ENCODE results near the gene MAMDC2. TPM values are rescaled to one million over a fixed set of nuclear protein-coding genes. Genes with fewer than 3 reads are reported as not detected.

Gene MAMDC2
- total RNA-seq, 1 donor from 2014 or later, result 28.7 TPM

DNA sequence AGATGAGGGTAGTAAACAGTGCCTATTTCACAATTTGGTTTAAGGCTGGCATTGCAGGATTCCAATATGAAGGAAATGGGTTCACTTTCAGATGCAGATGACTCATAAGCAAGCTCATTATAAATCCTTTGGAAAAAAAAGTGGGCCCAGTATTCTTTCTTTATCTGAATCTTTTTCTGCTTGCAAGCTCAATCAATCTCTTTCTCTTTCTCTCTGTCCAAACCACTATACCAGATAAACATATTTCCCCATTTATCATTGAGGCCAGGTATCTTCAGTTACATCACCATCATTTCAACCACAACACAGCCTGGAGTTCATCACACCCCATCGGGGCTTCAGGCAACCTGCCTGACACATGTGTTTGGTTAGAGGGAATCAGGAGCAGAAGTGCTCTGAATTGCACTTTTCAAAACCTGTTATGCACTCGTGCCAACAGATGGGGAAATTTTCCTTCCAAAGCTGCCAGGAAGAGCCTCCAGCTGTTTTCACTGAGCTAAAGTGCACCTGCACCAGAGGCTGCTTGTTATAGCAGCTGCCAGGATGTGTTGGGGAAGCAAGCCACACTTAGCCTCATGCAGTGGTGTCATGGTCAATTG is 30.0 kb upstream of the MAMDC2 start:
- Mint-ChIP-seq H3K36me3 (no peaks in the 10 kb centered on the region), H3K4me1 (no peaks in the 10 kb centered on the region), H3K4me3 (no peak overlapping the region), H3K27ac (no peak overlapping the region), H3K27me3 (ENCODE audit: insufficient read depth, low read depth) (no peaks in the 10 kb centered on the region), H3K9me3 (no peaks in the 10 kb centered on the region)
- no peak overlapping the region for H3K27ac ChIP-seq
- H3K9ac ChIP-seq, result no peak overlapping the region
- H3F3A ChIP-seq (ENCODE audit: low read depth), result no peaks in the 10 kb centered on the region
- DNase-seq (ENCODE audit: low spot score), result no peak
- no peaks in the 10 kb centered on the region for H3K4me1 ChIP-seq
- H3K36me3 ChIP-seq, result no peaks in the 10 kb centered on the region
- no peaks in the 10 kb centered on the region for H3K27me3 ChIP-seq
- H3K4me2 ChIP-seq, result no peak overlapping the region
- no peaks in the 10 kb centered on the region for H3K9me3 ChIP-seq (ENCODE audit: low read depth)
- no peak for TF ChIP-seq EZH2phosphoT487 (IDR thresholded peaks at IDR 0.05)
- TF ChIP-seq, protein P1, sequence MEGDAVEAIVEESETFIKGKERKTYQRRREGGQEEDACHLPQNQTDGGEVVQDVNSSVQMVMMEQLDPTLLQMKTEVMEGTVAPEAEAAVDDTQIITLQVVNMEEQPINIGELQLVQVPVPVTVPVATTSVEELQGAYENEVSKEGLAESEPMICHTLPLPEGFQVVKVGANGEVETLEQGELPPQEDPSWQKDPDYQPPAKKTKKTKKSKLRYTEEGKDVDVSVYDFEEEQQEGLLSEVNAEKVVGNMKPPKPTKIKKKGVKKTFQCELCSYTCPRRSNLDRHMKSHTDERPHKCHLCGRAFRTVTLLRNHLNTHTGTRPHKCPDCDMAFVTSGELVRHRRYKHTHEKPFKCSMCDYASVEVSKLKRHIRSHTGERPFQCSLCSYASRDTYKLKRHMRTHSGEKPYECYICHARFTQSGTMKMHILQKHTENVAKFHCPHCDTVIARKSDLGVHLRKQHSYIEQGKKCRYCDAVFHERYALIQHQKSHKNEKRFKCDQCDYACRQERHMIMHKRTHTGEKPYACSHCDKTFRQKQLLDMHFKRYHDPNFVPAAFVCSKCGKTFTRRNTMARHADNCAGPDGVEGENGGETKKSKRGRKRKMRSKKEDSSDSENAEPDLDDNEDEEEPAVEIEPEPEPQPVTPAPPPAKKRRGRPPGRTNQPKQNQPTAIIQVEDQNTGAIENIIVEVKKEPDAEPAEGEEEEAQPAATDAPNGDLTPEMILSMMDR (IDR thresholded peaks at IDR 0.05), result no peak
- H4K20me1 ChIP-seq (ENCODE audit: low read depth), result no peaks in the 10 kb centered on the region
- no peak overlapping the region for H3K4me3 ChIP-seq
- H2AFZ ChIP-seq (replicated peaks), result no peak overlapping the region
- no peaks in the 10 kb centered on the region for H3K79me2 ChIP-seq (ENCODE audit: low read depth)

DNA sequence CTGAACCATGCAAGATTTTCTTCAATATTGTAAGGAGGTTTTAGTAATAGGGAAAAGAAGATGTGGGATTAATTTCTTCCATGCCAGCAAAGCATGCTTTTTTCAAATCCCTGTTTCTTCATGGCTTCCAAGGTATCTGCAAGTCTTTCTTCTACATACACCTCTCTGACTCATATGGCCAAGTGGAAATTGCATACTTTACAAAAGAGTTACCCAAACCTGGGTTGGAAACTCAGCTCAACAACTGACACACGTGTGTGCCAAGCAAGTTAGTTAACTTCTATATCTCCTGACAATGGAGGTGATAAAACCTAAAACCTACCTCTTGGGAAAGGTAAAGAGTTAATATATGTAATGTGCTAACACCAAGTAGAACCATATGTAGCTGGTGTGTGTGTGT is 28.5 kb upstream of the MAMDC2 start:
- H3K36me3 Mint-ChIP-seq, result no peaks in the 10 kb centered on the region
- no peaks in the 10 kb centered on the region for H4K20me1 ChIP-seq (ENCODE audit: low read depth)
- H3K27me3 Mint-ChIP-seq (ENCODE audit: insufficient read depth, low read depth), result no peaks in the 10 kb centered on the region
- H3K79me2 ChIP-seq (ENCODE audit: low read depth), result no peaks in the 10 kb centered on the region
- H3K4me1 Mint-ChIP-seq, result no peaks in the 10 kb centered on the region
- no peaks in the 10 kb centered on the region for H3K36me3 ChIP-seq
- TF ChIP-seq EZH2phosphoT487 (IDR thresholded peaks at IDR 0.05) (no peak), EZH2 (IDR thresholded peaks at IDR 0.05) (no peak)
- H2AFZ ChIP-seq (replicated peaks), result no peak overlapping the region
- no peaks in the 10 kb centered on the region for H3F3A ChIP-seq (ENCODE audit: low read depth)
- no peaks in the 10 kb centered on the region for H3K27me3 ChIP-seq
- no peak for DNase-seq (ENCODE audit: low spot score)
- H3K9me3 ChIP-seq (ENCODE audit: low read depth), result no peaks in the 10 kb centered on the region
- no peaks in the 10 kb centered on the region for H3K4me1 ChIP-seq
- H3K4me2 ChIP-seq, result no peak overlapping the region
- H3K4me3 ChIP-seq, result no peak overlapping the region
- H3K9me3 Mint-ChIP-seq, result no peaks in the 10 kb centered on the region
- no peak overlapping the region for H3K27ac ChIP-seq
- no peak overlapping the region for H3K4me3 Mint-ChIP-seq
- H3K9ac ChIP-seq, result no peak overlapping the region
- no peak overlapping the region for H3K27ac Mint-ChIP-seq

DNA sequence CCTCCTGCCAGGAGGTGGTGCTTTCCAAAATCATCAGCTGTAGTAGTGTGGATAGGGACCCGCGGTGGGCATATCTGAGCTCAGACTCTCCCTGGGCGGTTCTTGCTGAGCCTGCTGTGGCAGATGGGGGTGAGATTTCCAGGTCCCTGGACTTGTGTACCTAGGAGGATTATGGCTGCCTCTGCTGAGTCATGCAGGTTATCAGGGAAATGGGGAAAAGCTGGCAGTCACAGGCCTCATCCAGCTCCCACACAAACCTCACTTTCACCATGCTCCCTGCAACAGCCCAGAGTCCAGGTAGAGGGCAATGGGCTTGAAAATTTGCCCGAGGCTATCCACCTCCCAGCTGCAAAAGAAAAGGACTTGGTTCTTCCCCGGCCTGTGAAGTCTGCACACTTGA is 23.4 kb upstream of the MAMDC2 start:
- Histone ChIP-seq H2AFZ (replicated peaks) (no peak overlapping the region), H3K79me2 (ENCODE audit: low read depth) (no peaks in the 10 kb centered on the region), H3K27ac (no peak overlapping the region), H3K9me3 (ENCODE audit: low read depth) (no peaks in the 10 kb centered on the region), H3K4me3 (no peak overlapping the region), H3K4me1 (no peaks in the 10 kb centered on the region), H3K4me2 (no peak overlapping the region), H3K36me3 (no peaks in the 10 kb centered on the region), H3F3A (ENCODE audit: low read depth) (no peaks in the 10 kb centered on the region), H3K9ac (no peak overlapping the region), H3K27me3 (no peaks in the 10 kb centered on the region), H4K20me1 (ENCODE audit: low read depth) (no peaks in the 10 kb centered on the region)
- Mint-ChIP-seq H3K27me3 (ENCODE audit: insufficient read depth, low read depth) (no peaks in the 10 kb centered on the region), H3K9me3 (peaks cover 8% of the 10 kb centered on the region), H3K27ac (no peak overlapping the region), H3K4me1 (no peaks in the 10 kb centered on the region), H3K4me3 (no peak overlapping the region), H3K36me3 (no peaks in the 10 kb centered on the region)
- no peak for TF ChIP-seq EZH2 (IDR thresholded peaks at IDR 0.05)
- TF ChIP-seq, protein P1 (IDR thresholded peaks at IDR 0.05), result no peak
- no peak for TF ChIP-seq EZH2phosphoT487 (IDR thresholded peaks at IDR 0.05)
- DNase-seq (ENCODE audit: low spot score), result no peak

DNA sequence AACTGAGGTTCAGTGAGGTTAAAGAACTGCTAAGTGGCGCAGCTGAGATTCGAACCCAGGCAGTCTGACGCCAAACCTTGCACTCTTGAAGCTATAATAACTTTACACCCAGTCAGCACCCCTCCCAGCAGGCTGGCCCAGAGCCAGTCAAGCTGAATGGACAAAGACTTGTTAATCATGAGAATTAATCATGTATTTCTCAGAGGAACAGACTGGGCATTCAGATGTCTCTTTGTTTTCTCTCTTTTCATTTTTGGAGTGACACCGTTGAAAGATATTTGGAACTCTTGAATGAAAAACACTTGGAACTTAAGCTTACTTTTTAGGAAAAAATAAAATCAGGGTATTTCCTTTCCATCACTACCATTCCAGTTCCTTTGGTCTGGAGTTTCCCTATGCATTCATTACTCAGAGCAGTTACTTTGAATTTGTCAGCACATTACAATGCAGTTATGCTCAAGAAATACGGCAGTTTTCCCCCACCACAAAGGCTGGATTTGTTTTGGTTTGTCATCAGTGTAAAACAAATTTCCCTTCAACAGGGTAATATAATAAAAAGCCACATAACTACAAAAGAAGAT is 22.6 kb upstream of the MAMDC2 start:
- peaks cover 3% of the 10 kb centered on the region for H3K36me3 Mint-ChIP-seq
- H3K79me2 ChIP-seq (ENCODE audit: low read depth), result no peaks in the 10 kb centered on the region
- H3K4me2 ChIP-seq, result no peak overlapping the region
- no peaks in the 10 kb centered on the region for H3K9me3 ChIP-seq (ENCODE audit: low read depth)
- TF ChIP-seq EZH2phosphoT487 (IDR thresholded peaks at IDR 0.05) (no peak), EZH2 (IDR thresholded peaks at IDR 0.05) (no peak)
- TF ChIP-seq, protein P1 (IDR thresholded peaks at IDR 0.05), result no peak
- no peaks in the 10 kb centered on the region for H3K27me3 ChIP-seq
- no peaks in the 10 kb centered on the region for H3K27me3 Mint-ChIP-seq (ENCODE audit: insufficient read depth, low read depth)
- no peak overlapping the region for H2AFZ ChIP-seq (replicated peaks)
- no peaks in the 10 kb centered on the region for H4K20me1 ChIP-seq (ENCODE audit: low read depth)
- H3K9ac ChIP-seq, result no peak overlapping the region
- no peaks in the 10 kb centered on the region for H3K4me1 Mint-ChIP-seq
- H3K27ac ChIP-seq, result no peak overlapping the region
- H3F3A ChIP-seq (ENCODE audit: low read depth), result no peaks in the 10 kb centered on the region
- no peak overlapping the region for H3K27ac Mint-ChIP-seq
- no peaks in the 10 kb centered on the region for H3K36me3 ChIP-seq
- peaks cover 15% of the 10 kb centered on the region for H3K9me3 Mint-ChIP-seq
- DNase-seq (ENCODE audit: low spot score), result no peak
- no peaks in the 10 kb centered on the region for H3K4me1 ChIP-seq
- no peak overlapping the region for H3K4me3 Mint-ChIP-seq
- H3K4me3 ChIP-seq, result no peak overlapping the region
